Lower lobe of right lung (tissue), 2 donors: ENCODE data around the gene IGFBP1. TPM values are rescaled to one million over a fixed set of nuclear protein-coding genes. Genes with fewer than 3 reads are reported as not detected.

ENCODE experiments used
- ATAC-seq, 2 donors: fragments of 200-7000 bp; cut with Tn5 transposase; one replicate each; pipeline ENCODE4 v1.9.1; 2020 to 2022; ENCODE audit warnings: mild to moderate bottlenecking in 2 of 2, moderate library complexity in 2 of 2
- DNase-seq: peaks from one replicate; pipeline ENCODE4 v3.0.0-alpha.2; 2020
- H3K27ac ChIP-seq: fragments of 200-600 bp; one replicate; pipeline ENCODE4 v1.8.0; 2022
- H3K27me3 ChIP-seq: fragments of 200-600 bp; one replicate; pipeline ENCODE4 v1.8.0; 2022; ENCODE audit warnings: low read depth
- H3K36me3 ChIP-seq: fragments of 200-600 bp; one replicate; pipeline ENCODE4 v1.8.0; 2022; ENCODE audit warnings: mild to moderate bottlenecking
- H3K4me1 ChIP-seq: fragments of 200-600 bp; one replicate; pipeline ENCODE4 v1.8.0; 2022
- H3K4me3 ChIP-seq: fragments of 200-600 bp; one replicate; pipeline ENCODE4 v1.8.0; 2022; ENCODE audit warnings: mild to moderate bottlenecking
- H3K9me3 ChIP-seq: fragments of 200-600 bp; one replicate; pipeline ENCODE4 v1.8.0; 2022
- intact Hi-C: fragments of 100-400 bp; cut with DNase I; formaldehyde crosslinking; loops from one replicate; pipeline ENCODE4 v1.11.0; 2022
- total RNA-seq: library from RNA; stranded (reverse); fragmentation: NEBNext Ultra II Directional; extraction: Animal tissue kit (Norgen Biotek cat#: 25700); gene quantifications from one replicate; pipeline ENCODE4 v1.2.1, GENCODE V29; 2021
- TF ChIP-seq, protein P1 (sequence below): fragments of 200-600 bp; IDR thresholded peaks from one replicate; pipeline ENCODE4 v1.8.0; 2022; ENCODE audit warnings: antibody characterized with exemption, mild to moderate bottlenecking
- donor health status: DM: no; HTN: yes; CAD: no; lungs with severe emphysema.

The IGFBP1 gene
- total RNA-seq, 1 donor from 2014 or later, result not detected

DNA sequence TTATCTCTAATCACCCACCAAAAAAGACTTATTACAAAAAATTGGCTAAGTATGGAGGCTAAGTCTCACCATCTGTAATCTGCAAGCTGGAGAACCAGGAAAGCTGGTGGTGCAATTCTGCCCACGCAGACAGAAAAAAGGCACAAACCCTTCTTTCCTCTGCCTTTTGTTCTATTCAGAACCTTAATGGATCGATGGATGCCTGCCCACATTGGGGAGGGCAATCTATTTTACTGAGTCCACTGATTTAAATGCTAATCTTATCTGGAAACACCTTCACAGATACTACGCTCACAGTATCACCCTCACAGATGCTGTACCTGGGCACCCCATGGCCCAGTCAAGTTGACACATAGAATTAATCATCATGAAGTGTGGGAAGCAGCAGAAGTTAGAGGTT lies 22.6 kb downstream of the IGFBP1 start:
- TF ChIP-seq, protein P1, sequence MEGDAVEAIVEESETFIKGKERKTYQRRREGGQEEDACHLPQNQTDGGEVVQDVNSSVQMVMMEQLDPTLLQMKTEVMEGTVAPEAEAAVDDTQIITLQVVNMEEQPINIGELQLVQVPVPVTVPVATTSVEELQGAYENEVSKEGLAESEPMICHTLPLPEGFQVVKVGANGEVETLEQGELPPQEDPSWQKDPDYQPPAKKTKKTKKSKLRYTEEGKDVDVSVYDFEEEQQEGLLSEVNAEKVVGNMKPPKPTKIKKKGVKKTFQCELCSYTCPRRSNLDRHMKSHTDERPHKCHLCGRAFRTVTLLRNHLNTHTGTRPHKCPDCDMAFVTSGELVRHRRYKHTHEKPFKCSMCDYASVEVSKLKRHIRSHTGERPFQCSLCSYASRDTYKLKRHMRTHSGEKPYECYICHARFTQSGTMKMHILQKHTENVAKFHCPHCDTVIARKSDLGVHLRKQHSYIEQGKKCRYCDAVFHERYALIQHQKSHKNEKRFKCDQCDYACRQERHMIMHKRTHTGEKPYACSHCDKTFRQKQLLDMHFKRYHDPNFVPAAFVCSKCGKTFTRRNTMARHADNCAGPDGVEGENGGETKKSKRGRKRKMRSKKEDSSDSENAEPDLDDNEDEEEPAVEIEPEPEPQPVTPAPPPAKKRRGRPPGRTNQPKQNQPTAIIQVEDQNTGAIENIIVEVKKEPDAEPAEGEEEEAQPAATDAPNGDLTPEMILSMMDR, result no peak
- intact Hi-C loops, result loop anchor here (10.0 kb wide), 1 partner anchor 1274 kb away; no protein-coding TSS in a partner anchor

GRCh38 chr7:45911311-45911710 lies 23.0 kb downstream of the IGFBP1 start:
- Histone ChIP-seq H3K27ac (no peak overlapping the region), H3K9me3 (no peaks in the 10 kb centered on the region), H3K4me3 (no peak overlapping the region), H3K4me1 (no peaks in the 10 kb centered on the region), H3K27me3 (no peaks in the 10 kb centered on the region), H3K36me3 (no peaks in the 10 kb centered on the region)
- no peak for DNase-seq
- TF ChIP-seq, protein P1, result no peak
- intact Hi-C loops, result loop anchor here (10.0 kb wide), 1 partner anchor 1273 kb away; no protein-coding TSS in a partner anchor
- ATAC-seq, result no peak

More for the DNA sequence above, 22.6 kb downstream of the IGFBP1 start:
- no peak overlapping the region for H3K4me3 ChIP-seq
- no peaks in the 10 kb centered on the region for H3K36me3 ChIP-seq
- no peaks in the 10 kb centered on the region for H3K27me3 ChIP-seq
- DNase-seq (no peak), ATAC-seq (no peak)
- no peak overlapping the region for H3K27ac ChIP-seq
- H3K9me3 ChIP-seq, result no peaks in the 10 kb centered on the region
- no peaks in the 10 kb centered on the region for H3K4me1 ChIP-seq

DNA sequence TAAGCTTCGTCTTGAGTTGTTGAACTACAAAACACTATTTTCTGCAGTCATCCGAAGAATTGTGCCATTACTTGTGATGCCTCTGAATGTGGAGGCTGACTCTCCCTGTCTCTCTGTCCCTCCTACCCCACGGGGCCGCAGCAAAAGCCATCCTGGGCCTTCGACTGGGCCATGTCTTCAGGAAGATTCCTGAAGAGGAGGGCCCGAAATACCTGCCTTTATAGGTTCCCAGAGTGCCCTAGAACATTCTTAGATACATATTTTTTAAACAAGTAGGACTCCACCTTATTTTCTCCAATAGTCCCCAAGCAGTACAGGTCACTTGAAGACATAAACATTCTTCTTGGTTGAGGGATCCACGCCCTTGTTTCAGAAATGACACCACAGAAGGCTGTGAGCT lies 24.7 kb downstream of the IGFBP1 start:
- H3K36me3 ChIP-seq, result no peaks in the 10 kb centered on the region
- TF ChIP-seq, protein P1, result no peak
- intact Hi-C loops, result loop anchor here (10.0 kb wide), 1 partner anchor 1272 kb away; no protein-coding TSS in a partner anchor
- no peak for DNase-seq
- ATAC-seq, result no peak
- peaks cover 8% of the 10 kb centered on the region for H3K4me1 ChIP-seq
- no peaks in the 10 kb centered on the region for H3K9me3 ChIP-seq
- no peak overlapping the region for H3K27ac ChIP-seq
- no peak overlapping the region for H3K4me3 ChIP-seq
- H3K27me3 ChIP-seq, result peaks cover 9% of the 10 kb centered on the region

- H3K27me3 ChIP-seq, result peaks cover 26% of the 10 kb centered on the region
- no peak for DNase-seq
- intact Hi-C loops, result loop anchor here (10.0 kb wide), 1 partner anchor 1270 kb away; no protein-coding TSS in a partner anchor
- H3K27ac ChIP-seq, result no peak overlapping the region
- H3K4me3 ChIP-seq, result no peak overlapping the region
- no peak for ATAC-seq
- H3K4me1 ChIP-seq, result peaks cover 8% of the 10 kb centered on the region
- no peaks in the 10 kb centered on the region for H3K36me3 ChIP-seq
- H3K9me3 ChIP-seq, result no peaks in the 10 kb centered on the region
- TF ChIP-seq, protein P1, result no peak
Observed at GRCh38 chr7:45914911-45915310, 26.6 kb downstream of the IGFBP1 start.

DNA sequence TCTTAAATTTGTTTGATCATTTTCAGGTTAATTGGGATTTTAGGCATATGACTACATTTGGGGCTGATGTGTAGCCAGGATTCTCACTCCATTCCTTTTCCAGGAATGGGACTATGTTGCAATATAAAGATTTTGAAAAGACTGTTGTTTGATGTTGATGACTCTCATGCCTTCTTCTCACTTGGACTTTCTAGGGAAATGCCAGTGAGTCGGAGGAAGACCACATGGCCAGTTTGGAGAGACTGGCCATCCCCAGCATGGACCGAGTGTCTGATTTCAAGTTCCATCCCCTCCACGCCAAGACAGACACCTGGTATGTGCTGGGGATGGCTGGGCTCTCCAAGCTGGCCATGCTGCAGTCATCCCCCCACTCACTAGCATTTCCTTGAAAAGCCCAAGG lies 27.3 kb downstream of the IGFBP1 start:
- H3K4me3 ChIP-seq, result no peak overlapping the region
- no peaks in the 10 kb centered on the region for H3K9me3 ChIP-seq
- H3K27ac ChIP-seq, result no peak overlapping the region
- H3K4me1 ChIP-seq, result peaks cover 8% of the 10 kb centered on the region
- TF ChIP-seq, protein P1, result no peak
- ATAC-seq (no peak), DNase-seq (no peak)
- peaks cover 33% of the 10 kb centered on the region for H3K27me3 ChIP-seq
- H3K36me3 ChIP-seq, result no peaks in the 10 kb centered on the region
- intact Hi-C loops, result loop anchor here (10.0 kb wide), 1 partner anchor 1269 kb away; no protein-coding TSS in a partner anchor
